MG63 (cell line): ENCODE results near the gene MINDY4. TPM values are rescaled to one million over a fixed set of nuclear protein-coding genes. Genes with fewer than 3 reads are reported as not detected.
"Not testable (repeated sequence)": the region's sequence is repeated elsewhere in the genome, so short reads cannot be mapped to it uniquely, and the experiment has no call there.

Experiments
- DNase-seq: peaks from one replicate; pipeline ENCODE4 v3.0.0-alpha.2; 2020
- H3K27me3 ChIP-seq: fragments of 250-450 bp; sonication (Bioruptor Pico); 2 replicates; pipeline ENCODE4 v1.5.1; 2020; ENCODE audit warnings: mild to moderate bottlenecking, moderate library complexity
- H3K36me3 ChIP-seq: fragments of 250-450 bp; sonication (Bioruptor Pico); 2 replicates; pipeline ENCODE4 v1.5.1; 2020; ENCODE audit warnings: mild to moderate bottlenecking, moderate library complexity
- H3K4me3 ChIP-seq: fragments of 250-450 bp; sonication (Bioruptor Pico); 2 replicates; pipeline ENCODE4 v1.5.1; 2020; ENCODE audit warnings: mild to moderate bottlenecking, moderate library complexity
- H3K9me3 ChIP-seq: fragments of 250-450 bp; sonication (Bioruptor Pico); 2 replicates; pipeline ENCODE4 v1.5.1; 2020; ENCODE audit warnings: mild to moderate bottlenecking, moderate library complexity
- total RNA-seq: library from RNA; depleted of rRNA; stranded (reverse); fragments of >200 nt; shearing (Covaris generic); gene quantifications from 2 replicates; pipeline ENCODE4 v1.2.3, GENCODE V29; 2014; ENCODE audit warnings: low replicate concordance

MINDY4 gene
- total RNA-seq, 1 experiment from 2014 or later: 1.7 TPM

GRCh38 chr7:30788640-30789333, 17.6 kb downstream of the MINDY4 start:
- H3K27me3 ChIP-seq: no peaks in the 10 kb centered on the region
- no peaks in the 10 kb centered on the region for H3K9me3 ChIP-seq
- H3K4me3 ChIP-seq: no peak overlapping the region
- H3K36me3 ChIP-seq: no peaks in the 10 kb centered on the region
- DNase-seq: no peak

- H3K9me3 ChIP-seq: no peaks in the 10 kb centered on the region
Measured at GRCh38 chr7:30789334-30789711, 18.1 kb downstream of the MINDY4 start.

GRCh38 chr7:30790356-30790755, 19.1 kb downstream of the MINDY4 start:
- H3K4me3 ChIP-seq: no peak overlapping the region
- no peaks in the 10 kb centered on the region for H3K27me3 ChIP-seq
- no peaks in the 10 kb centered on the region for H3K36me3 ChIP-seq
- DNase-seq: no peak
- no peaks in the 10 kb centered on the region for H3K9me3 ChIP-seq

More at GRCh38 chr7:30789334-30789711, 18.1 kb downstream of the MINDY4 start:
- DNase-seq: peak; percentile 68
- H3K36me3 ChIP-seq: no peaks in the 10 kb centered on the region
- no peaks in the 10 kb centered on the region for H3K27me3 ChIP-seq
- H3K4me3 ChIP-seq: no peak overlapping the region

- no peaks in the 10 kb centered on the region for H3K9me3 ChIP-seq
- no peak for DNase-seq
- no peaks in the 10 kb centered on the region for H3K36me3 ChIP-seq
- H3K4me3 ChIP-seq: no peak overlapping the region
- no peaks in the 10 kb centered on the region for H3K27me3 ChIP-seq
Measured at GRCh38 chr7:30791114-30791513, 19.9 kb downstream of the MINDY4 start.

- no peaks in the 10 kb centered on the region for H3K27me3 ChIP-seq
- H3K9me3 ChIP-seq: no peaks in the 10 kb centered on the region
- H3K36me3 ChIP-seq: no peaks in the 10 kb centered on the region
- H3K4me3 ChIP-seq: no peak overlapping the region
- no peak for DNase-seq
Measured at GRCh38 chr7:30795161-30795948, 24.1 kb downstream of the MINDY4 start.

- Histone ChIP-seq H3K27me3 (no peaks in the 10 kb centered on the region), H3K9me3 (no peaks in the 10 kb centered on the region), H3K36me3 (no peaks in the 10 kb centered on the region), H3K4me3 (no peak overlapping the region)
- no peak for DNase-seq
Measured at GRCh38 chr7:30796105-30796869, 25.1 kb downstream of the MINDY4 start.

GRCh38 chr7:30797176-30798040, 26.2 kb downstream of the MINDY4 start:
- no peaks in the 10 kb centered on the region for H3K9me3 ChIP-seq
- no peaks in the 10 kb centered on the region for H3K27me3 ChIP-seq
- no peak for DNase-seq
- no peaks in the 10 kb centered on the region for H3K36me3 ChIP-seq
- no peak overlapping the region for H3K4me3 ChIP-seq

GRCh38 chr7:30799206-30799975, 28.2 kb downstream of the MINDY4 start:
- no peaks in the 10 kb centered on the region for H3K9me3 ChIP-seq
- no peak overlapping the region for H3K4me3 ChIP-seq
- H3K27me3 ChIP-seq: no peaks in the 10 kb centered on the region
- H3K36me3 ChIP-seq: no peaks in the 10 kb centered on the region
- peak; percentile 85 for DNase-seq

GRCh38 chr7:30799976-30800661, 28.9 kb downstream of the MINDY4 start:
- no peaks in the 10 kb centered on the region for H3K27me3 ChIP-seq
- no peaks in the 10 kb centered on the region for H3K36me3 ChIP-seq
- H3K9me3 ChIP-seq: no peaks in the 10 kb centered on the region
- DNase-seq: no peak
- H3K4me3 ChIP-seq: no peak overlapping the region

GRCh38 chr7:30800785-30801252, 29.6 kb downstream of the MINDY4 start:
- Histone ChIP-seq H3K36me3 (no peaks in the 10 kb centered on the region), H3K4me3 (no peak overlapping the region), H3K27me3 (no peaks in the 10 kb centered on the region), H3K9me3 (no peaks in the 10 kb centered on the region)
- peak; percentile 44 for DNase-seq

GRCh38 chr7:30802812-30803211, 31.6 kb downstream of the MINDY4 start:
- no peak for DNase-seq
- H3K9me3 ChIP-seq: no peaks in the 10 kb centered on the region
- H3K27me3 ChIP-seq: no peaks in the 10 kb centered on the region
- H3K36me3 ChIP-seq: no peaks in the 10 kb centered on the region
- H3K4me3 ChIP-seq: no peak overlapping the region

- Histone ChIP-seq H3K27me3 (no peaks in the 10 kb centered on the region), H3K9me3 (no peaks in the 10 kb centered on the region), H3K36me3 (no peaks in the 10 kb centered on the region), H3K4me3 (no peak overlapping the region)
- peak; percentile 46 for DNase-seq
Measured at GRCh38 chr7:30804078-30804661, 33.0 kb downstream of the MINDY4 start.

GRCh38 chr7:30805081-30805691, 34.0 kb downstream of the MINDY4 start:
- no peaks in the 10 kb centered on the region for H3K9me3 ChIP-seq
- no peak overlapping the region for H3K4me3 ChIP-seq
- no peak for DNase-seq
- no peaks in the 10 kb centered on the region for H3K36me3 ChIP-seq
- no peaks in the 10 kb centered on the region for H3K27me3 ChIP-seq

- no peaks in the 10 kb centered on the region for H3K36me3 ChIP-seq
- no peak for DNase-seq
- H3K9me3 ChIP-seq: no peaks in the 10 kb centered on the region
- H3K27me3 ChIP-seq: no peaks in the 10 kb centered on the region
- no peak overlapping the region for H3K4me3 ChIP-seq
Measured at GRCh38 chr7:30805931-30806330, 34.7 kb downstream of the MINDY4 start.

GRCh38 chr7:30807477-30807876, 36.3 kb downstream of the MINDY4 start:
- H3K36me3 ChIP-seq, DNase-seq, H3K27me3 ChIP-seq, H3K9me3 ChIP-seq, H3K4me3 ChIP-seq: not testable (repeated sequence)
